GM21515 (cell line): ENCODE data around the gene ATP6V0E1.

Source experiments
- ATAC-seq: cut with Tn5 transposase; IDR thresholded peaks from one replicate; pipeline ENCODE4 v1.9.1; 2021; ENCODE audit not compliant: unreplicated experiment

Gene ATP6V0E1

DNA sequence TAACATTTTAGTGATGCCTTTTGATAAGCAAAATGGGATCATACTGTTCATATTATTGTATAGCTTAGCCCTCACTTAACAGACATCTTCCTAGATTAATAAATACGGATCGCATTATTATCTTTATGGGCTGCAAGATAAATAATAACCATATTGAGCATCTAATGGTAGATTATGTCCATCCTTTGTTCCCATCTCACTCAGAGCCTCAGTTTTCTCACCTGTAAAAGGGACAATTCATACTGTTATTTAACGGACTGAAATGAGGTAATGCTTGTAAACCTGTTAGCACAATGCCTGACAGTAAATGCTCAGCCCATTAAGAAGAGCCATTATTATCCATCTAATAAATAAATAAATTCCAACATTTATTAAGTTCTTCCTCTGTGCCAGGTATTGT is 27.3 kb upstream of the ATP6V0E1 start:
- no peak for ATAC-seq

DNA sequence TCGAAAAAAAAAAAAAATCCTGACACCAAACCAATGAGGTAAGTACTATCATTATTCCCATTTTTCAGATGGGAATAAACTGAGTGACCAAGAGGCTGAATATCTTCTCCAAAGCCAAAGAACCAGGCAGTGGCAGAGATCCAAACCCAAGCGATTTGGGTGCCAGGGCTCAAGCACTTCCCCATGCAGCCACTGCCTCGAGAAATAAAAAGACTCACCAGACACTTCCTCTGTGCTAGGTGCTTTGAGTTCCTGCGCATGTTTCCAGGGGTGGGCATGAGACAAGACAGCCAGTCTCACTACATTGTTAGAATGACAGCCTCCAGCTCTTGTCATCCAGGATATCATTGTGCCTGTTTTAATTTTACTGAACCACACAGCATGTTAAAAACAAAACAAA is 26.6 kb upstream of the ATP6V0E1 start:
- no peak for ATAC-seq

DNA sequence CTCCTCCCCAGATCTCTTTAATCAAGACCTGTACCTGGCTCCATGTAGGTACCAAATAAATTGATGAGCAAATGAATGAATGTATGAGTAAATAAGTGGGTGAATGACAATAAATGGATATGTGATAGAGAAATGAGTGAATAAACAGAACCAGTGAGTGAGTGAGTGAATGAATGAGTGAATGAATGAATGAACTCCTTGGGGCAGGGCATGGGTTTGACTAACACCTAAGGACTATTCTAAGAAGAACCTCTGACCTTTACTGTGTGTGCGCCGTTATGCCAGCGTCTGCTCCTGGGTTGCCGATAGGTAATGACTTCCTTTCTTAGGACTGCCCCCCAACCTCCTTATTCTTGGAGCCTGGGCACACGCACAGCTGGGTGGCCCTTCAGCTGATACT is 26.1 kb upstream of the ATP6V0E1 start:
- no peak for ATAC-seq

- peak; percentile 61 for ATAC-seq
Observed at GRCh38 chr5:172958331-172959046, 25.1 kb upstream of the ATP6V0E1 start.

GRCh38 chr5:172959824-172960799 is 23.5 kb upstream of the ATP6V0E1 start:
- no peak for ATAC-seq

DNA sequence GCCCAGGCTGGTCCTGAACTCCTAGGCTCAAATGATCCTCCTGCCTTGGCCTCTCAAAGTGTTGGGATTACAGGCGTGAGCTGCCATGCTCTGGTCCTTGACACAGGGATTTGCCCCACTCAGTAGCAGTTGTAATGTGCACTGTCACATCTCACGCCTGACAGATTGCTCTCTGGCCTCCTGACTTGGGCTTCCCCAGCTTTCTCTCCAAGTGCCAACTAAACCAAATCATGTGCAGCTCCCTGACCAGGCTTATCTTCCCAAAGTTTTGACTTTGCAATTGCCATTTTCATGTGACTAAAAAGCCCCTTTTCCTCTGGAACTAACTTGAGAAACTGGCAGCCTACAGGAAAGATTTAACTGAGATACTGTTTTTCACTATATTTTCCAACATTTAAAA is 13.7 kb upstream of the ATP6V0E1 start:
- no peak for ATAC-seq

DNA sequence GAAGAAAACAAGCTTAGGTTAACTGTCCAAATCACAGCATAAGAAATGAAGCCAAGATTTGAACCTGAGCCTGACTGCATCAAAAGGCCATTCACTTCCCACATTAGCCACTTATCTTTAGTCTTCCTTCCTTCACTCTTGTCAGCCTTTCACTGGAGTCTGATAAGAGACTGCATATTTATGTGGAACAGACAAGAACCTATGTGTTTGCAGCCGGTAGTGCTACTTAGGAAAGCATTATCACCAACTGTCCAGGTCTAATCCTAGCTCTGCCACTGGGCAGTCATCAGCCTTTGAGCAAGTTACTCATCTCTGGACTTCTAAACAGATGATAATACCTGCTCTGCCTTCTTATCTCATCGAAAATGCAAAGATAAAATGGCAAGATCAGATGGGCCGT is 12.1 kb upstream of the ATP6V0E1 start:
- ATAC-seq = no peak

GRCh38 chr5:172972552-172972951 is 11.0 kb upstream of the ATP6V0E1 start:
- ATAC-seq = no peak

DNA sequence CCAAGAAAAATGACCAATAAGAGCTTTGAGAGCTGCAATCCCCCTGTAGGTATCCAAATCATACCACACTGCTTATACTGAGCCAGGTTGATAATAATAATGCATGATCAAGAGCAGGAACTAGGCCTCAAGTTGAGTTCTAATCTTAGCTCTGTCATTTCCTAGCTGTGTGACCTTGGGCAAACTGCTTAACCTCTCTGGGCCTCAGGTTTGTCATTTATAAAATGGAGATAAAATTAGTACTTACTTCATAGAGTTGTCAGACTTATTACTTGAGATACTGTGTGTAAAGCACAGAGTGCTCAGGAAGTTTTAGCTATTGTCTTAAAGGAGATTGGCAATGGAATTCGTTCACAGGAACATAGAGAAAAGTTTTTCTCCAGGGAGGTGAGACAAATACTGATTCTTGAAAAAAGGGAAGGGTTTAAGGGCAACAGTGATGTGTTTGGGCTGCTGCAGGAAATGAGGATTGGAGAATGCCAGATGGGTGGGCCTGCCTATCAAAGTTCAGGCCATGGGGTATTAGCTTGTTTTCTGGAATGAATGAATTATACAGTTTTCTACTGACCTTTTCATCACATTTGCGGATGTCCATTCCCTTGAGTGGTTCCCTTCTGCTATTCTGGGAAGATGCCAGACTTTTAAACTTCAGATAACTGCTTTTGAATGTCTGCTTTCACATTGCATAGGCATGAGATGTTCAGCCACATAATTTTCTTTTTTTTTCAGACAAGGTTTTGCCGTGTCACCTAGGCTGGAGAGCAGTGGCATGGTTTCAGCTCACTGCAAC is 10.2 kb upstream of the ATP6V0E1 start:
- ATAC-seq = no peak

DNA sequence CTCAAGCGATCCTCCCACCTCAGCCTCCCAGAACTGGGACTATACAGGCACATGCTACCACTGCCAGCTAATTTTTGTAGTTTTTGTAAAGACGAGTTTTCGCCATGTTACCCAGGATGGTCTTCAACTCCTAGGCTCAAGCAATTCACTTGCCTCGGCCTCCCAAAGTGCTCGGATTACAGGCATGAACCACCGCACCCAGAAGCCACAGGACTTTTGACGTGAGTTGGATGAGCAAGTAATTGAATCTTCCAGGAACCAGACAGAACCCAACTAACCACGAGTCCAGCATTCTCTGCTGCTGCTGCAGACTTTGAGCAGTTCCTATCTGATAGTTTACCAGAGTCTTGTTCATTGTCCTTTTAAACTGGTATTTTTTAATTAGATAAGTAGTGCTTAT is 9.6 kb upstream of the ATP6V0E1 start:
- no peak for ATAC-seq

DNA sequence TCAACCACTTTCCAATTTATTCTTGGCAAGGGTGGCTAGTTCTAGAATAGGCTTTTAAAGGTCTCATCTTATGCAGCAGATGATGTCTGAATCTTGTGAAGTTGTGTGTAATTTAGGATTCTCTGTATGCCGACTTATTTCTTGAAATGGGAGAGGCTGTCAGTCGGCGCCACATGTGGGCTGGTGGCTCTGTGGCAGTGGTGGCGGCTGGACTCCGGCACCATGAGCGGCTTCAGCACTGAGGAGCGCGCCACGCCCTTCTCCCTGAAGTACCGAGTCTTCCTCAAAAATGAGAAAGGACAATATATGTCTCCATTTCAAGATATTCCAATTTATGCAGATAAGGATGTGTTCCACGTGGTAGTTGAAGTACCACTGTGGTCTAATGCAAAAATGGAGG is 8.3 kb upstream of the ATP6V0E1 start:
- ATAC-seq = no peak

DNA sequence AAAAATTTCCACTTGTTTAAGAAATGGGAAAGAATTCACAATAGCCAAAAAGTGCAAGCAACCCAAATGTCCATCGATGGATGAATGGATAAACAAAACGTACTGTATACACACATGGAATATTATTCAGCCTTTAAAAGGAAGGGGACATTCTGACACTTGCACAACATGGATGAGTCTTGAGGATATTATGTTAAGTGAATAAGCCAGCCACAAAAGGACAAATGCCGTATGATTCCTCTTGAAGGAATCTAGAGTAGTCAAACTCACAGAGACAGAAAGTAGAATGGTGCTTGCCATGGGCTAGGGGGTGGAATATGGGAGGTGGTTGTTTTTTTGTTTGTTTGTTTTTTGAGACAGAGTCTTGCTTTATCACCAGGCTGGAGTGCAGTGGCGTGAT is 3.8 kb upstream of the ATP6V0E1 start:
- ATAC-seq = no peak

- no peak for ATAC-seq
Observed at GRCh38 chr5:172981931-172982330, 1.6 kb upstream of the ATP6V0E1 start.

DNA sequence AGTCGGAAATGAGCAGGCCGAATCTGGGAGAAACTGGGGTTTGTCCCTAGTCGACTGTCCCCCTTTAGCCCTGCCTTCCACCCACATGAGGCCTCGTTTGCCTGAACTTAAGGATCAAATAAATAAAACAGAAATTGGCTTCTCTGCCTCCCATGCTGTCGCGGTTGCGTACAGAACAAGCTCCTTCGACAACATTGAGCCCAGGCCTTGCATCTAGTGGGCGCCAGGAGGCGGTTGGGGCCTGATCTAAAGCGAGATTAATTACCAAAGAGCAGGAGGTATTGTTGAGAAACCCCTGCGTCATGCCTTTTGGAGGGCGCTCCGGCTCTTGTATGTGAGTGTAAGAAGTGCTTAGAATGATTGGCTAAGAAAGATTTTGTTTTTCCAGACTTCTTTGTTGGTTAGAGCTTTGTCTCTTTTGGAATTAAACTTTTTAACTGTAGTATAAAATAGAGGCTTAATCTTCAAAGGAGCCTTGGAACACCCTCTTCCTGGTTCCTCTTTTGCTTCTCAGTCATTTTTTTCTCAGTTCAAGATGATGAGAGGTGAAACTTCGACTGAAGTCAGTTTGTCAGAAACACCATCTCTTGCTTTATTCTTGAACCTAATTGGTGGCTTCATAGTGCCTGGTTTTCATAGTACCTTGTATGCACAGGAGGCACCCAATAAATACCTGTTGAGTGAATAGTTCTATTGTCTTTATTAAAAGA is 828 bp downstream of the ATP6V0E1 start:
- peak; percentile 70 for ATAC-seq

- ATAC-seq = no peak
Observed at GRCh38 chr5:172985596-172985995, 2.0 kb downstream of the ATP6V0E1 start.

- ATAC-seq = no peak
Observed at GRCh38 chr5:172988276-172988675, 4.7 kb downstream of the ATP6V0E1 start.

DNA sequence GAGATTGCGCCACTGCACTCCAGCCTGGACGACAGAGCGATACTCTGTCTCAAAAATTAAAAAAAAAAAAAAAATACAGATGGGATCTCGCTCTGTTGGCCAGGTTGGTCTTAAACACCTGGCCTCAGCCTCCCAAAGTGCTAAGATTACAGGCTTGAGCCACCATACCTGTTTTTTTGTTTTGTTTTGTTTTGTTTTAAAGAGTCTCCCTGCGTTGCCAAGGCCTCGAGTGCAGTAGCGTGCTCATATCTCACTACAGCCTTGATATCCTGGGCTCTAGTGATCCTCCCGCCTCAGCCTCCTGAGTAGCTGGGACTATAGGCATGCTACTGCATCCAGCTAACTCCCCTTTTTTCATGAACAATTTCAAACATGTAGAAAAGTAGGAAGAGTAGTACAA is 7.2 kb downstream of the ATP6V0E1 start:
- ATAC-seq = no peak

DNA sequence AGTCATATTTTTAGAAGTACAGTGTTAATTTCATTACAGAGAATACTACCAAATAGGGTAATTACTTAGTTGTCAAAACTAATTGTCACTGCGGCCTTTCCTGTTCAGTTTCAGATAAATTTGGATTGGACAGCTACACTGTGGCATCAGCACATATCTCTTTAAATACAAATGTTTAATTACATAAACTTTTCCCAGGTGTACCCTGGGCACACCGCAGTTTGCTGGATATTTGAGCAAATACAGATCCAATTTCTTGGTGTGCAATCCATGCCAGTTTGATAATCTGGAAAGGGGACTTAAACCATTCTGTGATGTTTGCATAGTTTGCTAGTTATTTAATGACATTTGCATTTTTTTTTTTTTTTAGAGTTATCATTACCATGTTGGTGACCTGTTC is 10.8 kb downstream of the ATP6V0E1 start:
- ATAC-seq = no peak

GRCh38 chr5:172999372-172999973 is 15.9 kb downstream of the ATP6V0E1 start:
- no peak for ATAC-seq

- no peak for ATAC-seq
Observed at GRCh38 chr5:172999974-173000373, 16.4 kb downstream of the ATP6V0E1 start.
